ENCODE data around the gene TKFC. TPM values are rescaled to one million over a fixed set of nuclear protein-coding genes. Genes with fewer than 3 reads are reported as not detected.

Gene TKFC
- total RNA-seq, 1 experiment from 2014 or later: 82.3 TPM

GRCh38 chr11:61361237-61361740 lies 28.3 kb downstream of the TKFC start:
- TSS peak; percentile 54 for BruUV-seq (replicated peaks)
- peaks cover 26% of the 10 kb centered on the region for H3K36me3 ChIP-seq (ENCODE audit: insufficient read depth, low read length, poor library complexity, severe bottlenecking)
- peaks cover 15% of the 10 kb centered on the region for H3K4me1 ChIP-seq (ENCODE audit: insufficient read depth, low read length, poor library complexity, severe bottlenecking)
- no peaks in the 10 kb centered on the region for H3K9me3 ChIP-seq (ENCODE audit: low read depth, low read length, poor library complexity, severe bottlenecking)
- ChIA-PET CTCF (interaction anchor here (0.8 to 2.0 kb wide), 3 partner anchors 15 to 31 kb away, joined by 3 to 12 read pairs (median 3); partner anchors contain the start of gene TMEM216), POLR2A (ENCODE audit: low non-redundant PET) (interaction anchor here (0.5 to 1.4 kb wide), 7 partner anchors 13 to 369 kb away, joined by 3 to 8 read pairs (median 4); partner anchors contain the start of genes DDB1 and TKFC)
- DNase-seq (ENCODE audit: low spot score): no peak
- peak overlapping the region; percentile 72 for H3K4me3 ChIP-seq (ENCODE audit: low read depth, low read length, poor library complexity, severe bottlenecking)
- intact Hi-C loops (cut with micrococcal nuclease; ENCODE audit: unreplicated experiment): no loop called here
- TF ChIP-seq CTCF (conservative IDR thresholded peaks at IDR 0.05; ENCODE audit: low read depth, low read length) (no peak), EZH2 (IDR thresholded peaks at IDR 0.05; ENCODE audit: borderline replicate concordance, low read depth, low read length, poor library complexity, severe bottlenecking) (no peak)
- no peaks in the 10 kb centered on the region for H3K27me3 ChIP-seq (replicated peaks; ENCODE audit: insufficient read depth, low read depth, low read length, poor library complexity)
- H3K27ac ChIP-seq (ENCODE audit: low read depth, low read length, poor library complexity, severe bottlenecking): peak overlapping the region; percentile 99

GRCh38 chr11:61361741-61362541 lies 28.9 kb downstream of the TKFC start, which contains the start of the genes CYB561A3 and TMEM138:
Gene CYB561A3, minus strand, starts transcription at chr11:61361882. Its CDS starts 5,169 bp downstream, at chr11:61356713.
Gene TMEM138, plus strand, starts transcription at chr11:61362374. Its CDS starts 2,017 bp downstream, at chr11:61364391.
- Histone ChIP-seq H3K36me3 (ENCODE audit: insufficient read depth, low read length, poor library complexity, severe bottlenecking) (peaks cover 32% of the 10 kb centered on the region), H3K27ac (ENCODE audit: low read depth, low read length, poor library complexity, severe bottlenecking) (peak within 1 kb of the TSS; percentile 99), H3K4me3 (ENCODE audit: low read depth, low read length, poor library complexity, severe bottlenecking) (peak within 1 kb of the TSS; percentile 72), H3K4me1 (ENCODE audit: insufficient read depth, low read length, poor library complexity, severe bottlenecking) (peaks cover 15% of the 10 kb centered on the region), H3K9me3 (ENCODE audit: low read depth, low read length, poor library complexity, severe bottlenecking) (no peaks in the 10 kb centered on the region), H3K27me3 (replicated peaks; ENCODE audit: insufficient read depth, low read depth, low read length, poor library complexity) (no peaks in the 10 kb centered on the region)
- ChIA-PET CTCF (interaction anchor here (0.8 to 2.0 kb wide), 3 partner anchors 16 to 30 kb away, joined by 3 to 12 read pairs (median 3); partner anchors contain the start of gene TMEM216), POLR2A (ENCODE audit: low non-redundant PET) (interaction anchor here (0.5 to 1.4 kb wide), 9 partner anchors 12 to 368 kb away, joined by 3 to 8 read pairs (median 5); partner anchors contain the start of genes DDB1, TKFC and TMEM216)
- intact Hi-C loops (cut with micrococcal nuclease; ENCODE audit: unreplicated experiment): loop anchor here (2.0 kb wide), 1 partner anchor 17 kb away; no protein-coding TSS in a partner anchor
- DNase-seq (ENCODE audit: low spot score): peak; percentile 98
- no TSS peak for BruUV-seq (replicated peaks)
- no peak for TF ChIP-seq EZH2 (IDR thresholded peaks at IDR 0.05; ENCODE audit: borderline replicate concordance, low read depth, low read length, poor library complexity, severe bottlenecking)
- TF ChIP-seq CTCF (conservative IDR thresholded peaks at IDR 0.05; ENCODE audit: low read depth, low read length): no peak

- CTCF ChIA-PET: interaction anchor here (2.0 kb wide), 1 partner anchor 26 kb away, joined by 12 read pairs; no protein-coding TSS in a partner anchor
- intact Hi-C loops (cut with micrococcal nuclease; ENCODE audit: unreplicated experiment): loop anchor here (2.0 kb wide), 1 partner anchor 16 kb away; no protein-coding TSS in a partner anchor
- Histone ChIP-seq H3K4me3 (ENCODE audit: low read depth, low read length, poor library complexity, severe bottlenecking) (peak overlapping the region; percentile 72), H3K9me3 (ENCODE audit: low read depth, low read length, poor library complexity, severe bottlenecking) (no peaks in the 10 kb centered on the region), H3K36me3 (ENCODE audit: insufficient read depth, low read length, poor library complexity, severe bottlenecking) (peaks cover 38% of the 10 kb centered on the region), H3K27ac (ENCODE audit: low read depth, low read length, poor library complexity, severe bottlenecking) (peak overlapping the region; percentile 99), H3K4me1 (ENCODE audit: insufficient read depth, low read length, poor library complexity, severe bottlenecking) (peaks cover 15% of the 10 kb centered on the region), H3K27me3 (replicated peaks; ENCODE audit: insufficient read depth, low read depth, low read length, poor library complexity) (no peaks in the 10 kb centered on the region)
- no peak for TF ChIP-seq CTCF (conservative IDR thresholded peaks at IDR 0.05; ENCODE audit: low read depth, low read length)
- POLR2A ChIA-PET (ENCODE audit: low non-redundant PET): interaction anchor here (1.0 to 1.4 kb wide), 3 partner anchors 16 to 30 kb away, joined by 3 to 8 read pairs (median 5); partner anchors contain the start of genes DDB1, TKFC and TMEM216
- DNase-seq (ENCODE audit: low spot score): peak; percentile 62
- BruUV-seq (replicated peaks): TSS peak; percentile 78
These were observed 29.5 kb downstream of the TKFC start for GRCh38 chr11:61362542-61362875.

All from A673 (cell line).